Activated T-helper 1 cell treated with anti-CD3 and anti-CD28 coated beads, Interleukin-12 subunit alpha, Interleukin-12 subunit beta, Interleukin-2, Interleukin-4 antibody, amounts not matched to agents 30 ng/mL and 10 ng/mL and 1 ng/mL, durations not matched to agents 14 hours and 24 hours and 36 hours (primary cell): ENCODE results near the gene POU6F1. TPM values are rescaled to one million over a fixed set of nuclear protein-coding genes. Genes with fewer than 3 reads are reported as not detected.

ENCODE experiments used
- DNase-seq: peaks from one replicate; pipeline ENCODE4 v3.0.0; 2021; ENCODE audit warnings: low spot score
- H3K27ac Mint-ChIP-seq: one replicate; pipeline ENCODE4 v1.8.0; 2021; ENCODE audit warnings: mild to moderate bottlenecking, mixed read lengths
- H3K27me3 Mint-ChIP-seq: one replicate; pipeline ENCODE4 v1.8.0; 2022; ENCODE audit warnings: mild to moderate bottlenecking, moderate library complexity, mixed read lengths; ENCODE audit not compliant: insufficient read depth
- H3K36me3 Mint-ChIP-seq: one replicate; pipeline ENCODE4 v1.8.0; 2021; ENCODE audit warnings: low read depth, mixed read lengths
- H3K4me1 Mint-ChIP-seq: one replicate; pipeline ENCODE4 v1.8.0; 2021; ENCODE audit warnings: low read depth, mixed read lengths
- H3K4me3 Mint-ChIP-seq: one replicate; pipeline ENCODE4 v1.8.0; 2021; ENCODE audit warnings: mild to moderate bottlenecking, moderate library complexity, mixed read lengths
- H3K9me3 Mint-ChIP-seq: one replicate; pipeline ENCODE4 v1.8.0; 2021; ENCODE audit warnings: mixed read lengths
- intact Hi-C: fragments of 100-400 bp; cut with micrococcal nuclease; formaldehyde crosslinking; loops from one replicate; pipeline ENCODE4 v1.15.1; 2024
- total RNA-seq: library from RNA; stranded (reverse); gene quantifications from 2 replicates; pipeline ENCODE4 v1.2.3, GENCODE V29; 2022

POU6F1 gene
- total RNA-seq, 1 donor from 2014 or later: 6.7 TPM

DNA sequence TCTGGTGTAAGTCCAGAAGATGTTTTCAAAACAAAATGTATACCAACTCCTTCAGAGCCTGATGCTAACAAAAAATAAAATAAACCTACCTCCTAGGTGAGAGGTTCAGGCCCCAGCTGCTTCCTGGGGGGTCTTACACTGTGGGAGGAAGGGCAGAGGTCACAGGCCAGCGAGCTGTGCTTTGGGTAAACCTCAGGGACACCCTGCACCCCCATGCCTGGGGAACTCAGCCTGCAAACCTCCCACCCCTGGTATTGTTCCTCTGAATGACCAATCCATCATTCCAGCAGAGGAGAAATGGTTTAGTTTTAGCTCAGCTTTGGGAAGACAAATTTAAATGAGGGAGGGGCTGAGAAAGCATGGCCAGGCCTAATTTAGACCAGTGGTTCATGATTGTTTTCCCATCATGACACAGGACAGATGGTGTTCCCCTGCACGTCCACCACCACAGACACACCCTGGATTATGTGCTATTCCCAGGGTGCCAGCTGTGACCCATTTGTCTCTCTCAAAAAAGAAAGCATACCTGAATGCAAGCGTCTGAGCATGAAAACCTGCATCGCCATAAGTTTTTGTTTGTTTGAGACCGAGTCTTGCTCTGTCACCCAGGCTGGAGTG is 30.4 kb downstream of the POU6F1 start:
- DNase-seq: no peak
- H3K36me3 Mint-ChIP-seq: no peaks in the 10 kb centered on the region
- intact Hi-C loops: no loop called here
- H3K27ac Mint-ChIP-seq: no peak overlapping the region
- no peaks in the 10 kb centered on the region for H3K4me1 Mint-ChIP-seq
- H3K9me3 Mint-ChIP-seq: no peaks in the 10 kb centered on the region
- no peak overlapping the region for H3K4me3 Mint-ChIP-seq
- no peaks in the 10 kb centered on the region for H3K27me3 Mint-ChIP-seq

DNA sequence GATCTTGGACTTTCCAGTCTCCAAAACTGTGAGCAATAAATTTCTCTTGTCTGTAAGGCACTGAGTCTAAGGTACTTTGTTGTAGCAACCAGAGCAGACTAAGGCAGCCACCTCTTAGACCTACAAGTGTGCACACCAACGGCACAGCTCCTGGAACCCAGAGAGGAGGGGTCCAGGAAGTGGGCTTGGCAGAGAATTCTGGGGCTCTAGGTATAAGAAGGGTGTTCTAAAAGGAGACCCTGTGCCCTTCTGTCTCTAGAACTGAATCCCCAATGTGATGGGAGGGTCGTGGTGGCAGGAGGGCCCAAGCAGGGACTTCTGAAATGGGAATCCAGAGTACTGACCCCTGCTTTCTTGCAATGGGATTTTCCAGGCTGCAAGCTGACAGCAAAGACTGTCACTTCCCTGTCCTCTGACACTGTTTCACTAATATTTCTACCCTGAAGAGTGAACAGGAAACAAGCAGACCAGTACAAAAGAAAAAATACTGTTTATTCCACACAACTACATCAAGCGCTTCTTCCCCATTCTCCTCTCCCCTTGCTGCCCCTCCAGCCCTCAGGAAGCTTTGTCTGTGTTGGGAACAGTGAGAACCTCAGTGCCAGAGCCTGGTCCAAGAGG is 31.3 kb downstream of the POU6F1 start:
- no peak for DNase-seq
- Mint-ChIP-seq H3K36me3 (no peaks in the 10 kb centered on the region), H3K4me1 (no peaks in the 10 kb centered on the region), H3K27me3 (no peaks in the 10 kb centered on the region), H3K4me3 (no peak overlapping the region), H3K27ac (no peak overlapping the region), H3K9me3 (no peaks in the 10 kb centered on the region)
- intact Hi-C loops: no loop called here

DNA sequence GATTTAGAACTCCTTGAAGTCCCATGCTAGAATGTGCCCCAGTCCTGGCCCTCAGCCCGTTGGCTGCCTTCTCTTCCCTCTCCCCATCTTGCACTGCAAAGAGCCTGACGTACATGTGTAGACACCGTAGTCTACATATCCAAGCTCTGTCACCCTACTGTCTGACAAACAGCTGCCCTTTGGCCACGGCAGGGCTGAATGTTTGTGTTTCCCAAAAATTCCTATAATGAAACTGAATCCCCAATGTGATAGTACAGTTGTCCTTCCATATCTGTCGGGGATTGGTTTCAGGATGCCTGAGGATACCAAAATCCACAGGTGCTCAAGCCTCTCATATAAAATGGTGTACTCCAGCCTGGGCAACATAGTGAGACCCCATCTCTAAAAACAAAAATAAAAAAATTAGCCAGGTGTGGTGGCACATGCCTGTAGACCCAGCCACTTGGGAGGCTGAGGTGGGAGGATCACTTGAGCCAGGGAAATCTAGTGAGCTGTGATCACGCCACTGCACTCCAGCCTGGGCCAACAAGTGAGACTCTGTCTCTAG is 32.6 kb downstream of the POU6F1 start:
- H3K27me3 Mint-ChIP-seq: no peaks in the 10 kb centered on the region
- no peaks in the 10 kb centered on the region for H3K36me3 Mint-ChIP-seq
- no peaks in the 10 kb centered on the region for H3K9me3 Mint-ChIP-seq
- H3K4me3 Mint-ChIP-seq: no peak overlapping the region
- intact Hi-C loops: no loop called here
- H3K4me1 Mint-ChIP-seq: no peaks in the 10 kb centered on the region
- no peak for DNase-seq
- no peak overlapping the region for H3K27ac Mint-ChIP-seq

DNA sequence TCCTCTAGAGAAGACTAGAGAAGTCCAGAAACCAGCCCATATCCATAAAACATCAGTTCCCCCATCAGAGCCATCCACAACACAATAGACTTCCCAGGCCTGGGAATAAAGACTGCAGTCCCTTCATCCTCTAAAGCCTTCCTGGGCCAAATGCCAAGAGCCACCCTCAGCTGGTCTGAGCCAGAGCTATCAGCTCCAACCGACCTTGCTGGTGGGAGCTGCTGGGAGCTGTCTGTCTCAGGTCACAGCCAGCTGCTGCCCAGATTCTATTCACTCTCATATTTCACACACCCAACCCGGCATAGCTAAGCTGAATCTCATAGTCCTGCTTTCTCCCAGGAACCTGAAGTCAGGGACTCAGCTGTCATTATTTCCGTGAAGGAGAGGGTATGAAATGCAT is 34.0 kb downstream of the POU6F1 start:
- intact Hi-C loops: no loop called here
- Mint-ChIP-seq H3K27ac (no peak overlapping the region), H3K4me1 (no peaks in the 10 kb centered on the region), H3K27me3 (no peaks in the 10 kb centered on the region), H3K9me3 (no peaks in the 10 kb centered on the region), H3K36me3 (no peaks in the 10 kb centered on the region), H3K4me3 (no peak overlapping the region)
- DNase-seq: no peak

DNA sequence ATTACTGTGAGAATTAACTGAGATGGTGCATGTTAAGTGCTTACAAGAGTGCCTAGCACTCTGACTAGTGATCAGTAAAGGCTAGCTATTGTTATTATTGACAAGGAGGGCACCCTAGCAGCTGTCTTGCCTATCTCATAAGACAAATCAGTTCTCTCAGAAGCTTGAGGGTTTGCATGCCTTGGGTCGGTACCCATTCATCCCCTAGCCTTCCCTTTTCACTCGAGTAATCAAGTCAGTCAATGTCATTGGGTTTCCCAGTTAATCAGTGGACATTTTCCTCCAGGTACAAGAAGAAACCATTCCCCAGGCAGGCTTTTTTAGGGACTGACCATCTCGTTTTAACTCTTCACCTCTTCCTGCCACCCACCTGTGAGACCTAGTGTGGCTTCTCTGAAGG is 34.5 kb downstream of the POU6F1 start:
- no peaks in the 10 kb centered on the region for H3K9me3 Mint-ChIP-seq
- H3K27me3 Mint-ChIP-seq: peaks cover 2% of the 10 kb centered on the region
- intact Hi-C loops: no loop called here
- no peak overlapping the region for H3K27ac Mint-ChIP-seq
- H3K4me1 Mint-ChIP-seq: no peaks in the 10 kb centered on the region
- no peak for DNase-seq
- H3K4me3 Mint-ChIP-seq: no peak overlapping the region
- no peaks in the 10 kb centered on the region for H3K36me3 Mint-ChIP-seq

DNA sequence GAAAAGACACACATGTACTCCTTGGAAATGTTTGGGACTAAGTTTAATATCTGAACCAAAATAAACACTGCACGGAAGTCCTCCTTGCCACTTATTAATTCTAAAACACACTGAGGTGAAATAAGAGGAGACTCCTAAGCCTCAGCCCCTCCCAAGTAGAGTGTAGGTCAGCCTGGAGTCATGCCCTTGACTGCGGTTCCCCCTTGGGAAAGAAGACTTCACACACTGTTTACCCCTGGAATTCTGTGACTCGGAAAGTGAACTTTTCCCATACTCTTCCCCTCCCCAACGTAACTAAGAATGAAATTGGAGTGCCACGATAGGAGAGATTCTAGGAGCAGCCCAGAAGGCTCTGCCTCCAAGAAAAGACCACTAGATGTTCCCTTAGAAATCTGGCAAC is 36.3 kb downstream of the POU6F1 start:
- intact Hi-C loops: no loop called here
- Mint-ChIP-seq H3K27me3 (peaks cover 4% of the 10 kb centered on the region), H3K36me3 (no peaks in the 10 kb centered on the region), H3K4me1 (no peaks in the 10 kb centered on the region), H3K27ac (no peak overlapping the region), H3K4me3 (no peak overlapping the region), H3K9me3 (no peaks in the 10 kb centered on the region)
- DNase-seq: no peak

- H3K4me3 Mint-ChIP-seq: no peak overlapping the region
- no peaks in the 10 kb centered on the region for H3K9me3 Mint-ChIP-seq
- H3K27me3 Mint-ChIP-seq: peaks cover 6% of the 10 kb centered on the region
- intact Hi-C loops: loop anchor here (10.0 kb wide), 1 partner anchor 893 kb away; the partner anchor contains the start of gene LIMA1
- DNase-seq: no peak
- H3K36me3 Mint-ChIP-seq: no peaks in the 10 kb centered on the region
- no peaks in the 10 kb centered on the region for H3K4me1 Mint-ChIP-seq
- no peak overlapping the region for H3K27ac Mint-ChIP-seq
These were observed 40.0 kb downstream of the POU6F1 start for GRCh38 chr12:51177897-51178296.

DNA sequence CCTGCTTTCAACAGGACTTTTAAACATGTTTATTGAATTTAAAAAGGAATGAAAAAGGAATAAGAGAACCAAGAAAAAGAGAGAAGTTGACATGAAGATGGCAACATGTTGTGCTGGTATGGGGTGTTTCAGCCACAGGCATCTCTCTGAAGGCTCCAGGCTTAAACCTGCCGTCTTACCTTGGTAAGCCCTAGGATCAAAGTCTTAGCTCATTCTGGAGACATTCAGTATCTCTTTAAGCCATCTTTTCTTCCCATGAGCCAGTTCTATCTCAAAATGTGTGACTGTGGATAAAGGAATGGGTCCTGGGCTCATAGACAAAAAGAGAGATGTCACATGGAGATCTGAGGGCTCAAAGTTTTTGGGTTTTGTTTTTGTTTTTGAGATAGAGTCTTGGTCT is 43.4 kb downstream of the POU6F1 start:
- Mint-ChIP-seq H3K36me3 (peaks cover 3% of the 10 kb centered on the region), H3K9me3 (no peaks in the 10 kb centered on the region), H3K4me1 (peaks cover 8% of the 10 kb centered on the region), H3K4me3 (peak overlapping the region; percentile 85), H3K27ac (no peak overlapping the region), H3K27me3 (peaks cover 6% of the 10 kb centered on the region)
- intact Hi-C loops: loop anchor here (5.0 to 10.0 kb wide), 7 partner anchors 93 to 1062 kb away; partner anchors contain the start of genes BIN2, CERS5, COX14 and LIMA1
- DNase-seq: no peak

DNA sequence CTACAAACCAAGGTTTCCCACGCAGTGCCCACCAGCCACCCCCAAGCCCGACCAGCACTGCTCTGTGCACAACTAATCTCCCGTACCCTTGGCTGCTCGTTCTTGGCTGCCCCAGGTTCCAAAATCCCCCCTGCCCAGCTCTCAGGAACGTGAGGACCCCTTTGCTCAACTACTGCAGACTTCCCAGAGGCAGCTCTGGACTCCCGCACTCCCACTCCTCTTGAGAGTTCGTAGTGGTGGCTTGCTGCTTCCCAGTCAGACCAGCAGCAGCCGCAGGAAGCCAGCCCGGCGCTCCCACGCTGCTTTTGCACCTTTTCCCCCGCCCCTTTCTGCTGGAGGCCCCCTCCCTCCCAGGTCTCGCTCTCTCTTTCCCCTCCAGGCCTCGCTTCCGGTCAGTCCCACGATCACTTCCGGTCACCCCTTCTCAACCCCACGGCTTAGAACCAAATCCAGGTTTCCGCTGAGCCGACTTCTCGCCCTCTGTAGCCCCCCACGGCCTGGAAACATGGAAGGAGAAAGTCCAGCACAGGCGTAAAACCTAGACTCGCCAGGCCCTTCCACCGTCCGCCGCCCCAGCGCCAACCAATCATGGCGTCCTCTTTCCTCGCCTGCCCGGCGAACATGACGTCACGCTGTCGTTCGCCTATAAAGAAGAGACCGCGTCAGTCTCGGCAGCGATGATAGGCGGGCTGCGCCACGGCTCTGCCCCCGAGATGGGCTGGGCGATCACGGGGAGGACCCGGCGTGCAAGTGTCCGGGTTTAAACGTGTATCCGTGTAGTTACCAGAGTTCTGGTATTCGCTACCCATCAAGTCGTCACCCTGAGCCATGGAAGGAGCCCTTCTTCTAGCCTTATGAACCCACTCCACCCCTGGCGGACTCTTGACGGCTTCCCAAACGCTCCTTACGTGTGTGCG is 45.1 kb downstream of the POU6F1 start, which contains the start of gene TFCP2:
Gene TFCP2, minus strand, starts transcription at position 621 of the 917 bp plus-strand sequence. CDS start 713 bp downstream, outside the sequence.
- H3K27me3 Mint-ChIP-seq: peaks cover 3% of the 10 kb centered on the region
- peak within 1 kb of the TSS; percentile 85 for H3K4me3 Mint-ChIP-seq
- H3K9me3 Mint-ChIP-seq: no peaks in the 10 kb centered on the region
- H3K27ac Mint-ChIP-seq: peak within 1 kb of the TSS; percentile 78
- intact Hi-C loops: loop anchor here (1.0 to 10.0 kb wide), 14 partner anchors 46 to 1060 kb away; partner anchors contain the start of genes ATF1, BIN2, CERS5 and COX14
- H3K4me1 Mint-ChIP-seq: peaks cover 8% of the 10 kb centered on the region
- DNase-seq: peak; percentile 93
- H3K36me3 Mint-ChIP-seq: peaks cover 4% of the 10 kb centered on the region

GRCh38 chr12:51171884-51172514 is 45.9 kb downstream of the POU6F1 start:
- no peak for DNase-seq
- H3K36me3 Mint-ChIP-seq: peaks cover 7% of the 10 kb centered on the region
- H3K4me1 Mint-ChIP-seq: peaks cover 9% of the 10 kb centered on the region
- no peak overlapping the region for H3K27ac Mint-ChIP-seq
- intact Hi-C loops: loop anchor here (1.0 to 10.0 kb wide), 12 partner anchors 46 to 1060 kb away; partner anchors contain the start of genes ATF1, BIN2, CERS5 and COX14
- no peak overlapping the region for H3K4me3 Mint-ChIP-seq
- peaks cover 1% of the 10 kb centered on the region for H3K27me3 Mint-ChIP-seq
- no peaks in the 10 kb centered on the region for H3K9me3 Mint-ChIP-seq

GRCh38 chr12:51163795-51164194 is 54.1 kb downstream of the POU6F1 start:
- DNase-seq: no peak
- no peak overlapping the region for H3K27ac Mint-ChIP-seq
- intact Hi-C loops: no loop called here
- peaks cover 17% of the 10 kb centered on the region for H3K36me3 Mint-ChIP-seq
- no peaks in the 10 kb centered on the region for H3K9me3 Mint-ChIP-seq
- H3K4me1 Mint-ChIP-seq: peaks cover 15% of the 10 kb centered on the region
- no peak overlapping the region for H3K4me3 Mint-ChIP-seq
- H3K27me3 Mint-ChIP-seq: no peaks in the 10 kb centered on the region

- no peaks in the 10 kb centered on the region for H3K27me3 Mint-ChIP-seq
- H3K4me3 Mint-ChIP-seq: no peak overlapping the region
These were observed 55.6 kb downstream of the POU6F1 start for GRCh38 chr12:51162217-51162616.

More at GRCh38 chr12:51162217-51162616, 55.6 kb downstream of the POU6F1 start:
- H3K36me3 Mint-ChIP-seq: peaks cover 13% of the 10 kb centered on the region
- H3K4me1 Mint-ChIP-seq: peaks cover 15% of the 10 kb centered on the region
- intact Hi-C loops: no loop called here
- DNase-seq: no peak
- no peaks in the 10 kb centered on the region for H3K9me3 Mint-ChIP-seq
- H3K27ac Mint-ChIP-seq: no peak overlapping the region
